H1 (cell line): ENCODE results near the gene FHL2. TPM values are rescaled to one million over a fixed set of nuclear protein-coding genes. Genes with fewer than 3 reads are reported as not detected.

ENCODE experiments used
- BCL11A ChIP-seq, 2 experiments: IDR thresholded peaks; one replicate each; pipeline ENCODE4 v1.6.1; 2011; ENCODE audit warnings: low read depth in 2 of 2, low read length in 2 of 2, mild to moderate bottlenecking in 2 of 2
- EP300 ChIP-seq, 2 experiments: IDR thresholded peaks; 1 replicate in 1 of 2; 2 replicates in 1 of 2; pipeline ENCODE4 v1.6.1; 2011 to 2012; ENCODE audit warnings: low read depth in 2 of 2, low read length in 2 of 2, mild to moderate bottlenecking in 2 of 2, borderline replicate concordance in 1 of 2, inconsistent platforms in 1 of 2, moderate library complexity in 1 of 2
- GTF2F1 ChIP-seq: IDR thresholded peaks from 2 replicates; pipeline ENCODE4 v1.6.1; 2012; ENCODE audit warnings: low read depth, low read length, improper control_type of control experiment, borderline replicate concordance
- PHF8 ChIP-seq: fragments of 200-600 bp; sonication (generic); conservative IDR thresholded peaks from 2 replicates; pipeline ENCODE4 v1.7.1; 2012; ENCODE audit warnings: low read depth, mild to moderate bottlenecking, inconsistent platforms, low read length, moderate library complexity
- RXRA ChIP-seq: IDR thresholded peaks from 2 replicates; pipeline ENCODE4 v1.6.1; 2011; ENCODE audit warnings: low read depth, mild to moderate bottlenecking, low read length, moderate library complexity; ENCODE audit not compliant: insufficient read depth
- SP4 ChIP-seq: IDR thresholded peaks from 2 replicates; pipeline ENCODE4 v1.6.1; 2012; ENCODE audit warnings: low read length, inconsistent platforms
- polyA plus RNA-seq, 7 experiments: library from polyadenylated mRNA; depleted of rRNA in 3 of 7; stranded (reverse) in 5 of 7; unstranded in 2 of 7; fragments of >200 nt in 5 of 7; fragments of 200-250 nt in 2 of 7; gene quantifications; 1 replicate in 5 of 7; 2 replicates in 1 of 7; 4 replicates in 1 of 7; pipeline versions ENCODE4 v1.2.1 to v1.2.3, GENCODE V29; 2011 to 2013; ENCODE audit warnings: missing spikeins in 2 of 7, mixed read lengths in 2 of 7
- total RNA-seq: library from RNA; stranded (reverse); fragmentation: NEBNext Ultra II Directional; extraction: Animal tissue kit (Norgen Biotek cat#: 25700); gene quantifications from 2 replicates; pipeline ENCODE4 v1.2.1, GENCODE V29; 2021
- TF ChIP-seq, protein P1 (sequence below): IDR thresholded peaks from 2 replicates; pipeline ENCODE4 v1.6.1; 2011; ENCODE audit warnings: low read length, improper control_type of control experiment

The FHL2 gene
- total and polyA plus RNA-seq, 2 of the 8 experiments (the other 6 are each of a cell fraction or from before 2014, with no cell fraction given), result 33.2 to 64.3 TPM

GRCh38 chr2:105438104-105438929, 39.5 kb upstream of the FHL2 start (continued):
- TF ChIP-seq, protein P1, sequence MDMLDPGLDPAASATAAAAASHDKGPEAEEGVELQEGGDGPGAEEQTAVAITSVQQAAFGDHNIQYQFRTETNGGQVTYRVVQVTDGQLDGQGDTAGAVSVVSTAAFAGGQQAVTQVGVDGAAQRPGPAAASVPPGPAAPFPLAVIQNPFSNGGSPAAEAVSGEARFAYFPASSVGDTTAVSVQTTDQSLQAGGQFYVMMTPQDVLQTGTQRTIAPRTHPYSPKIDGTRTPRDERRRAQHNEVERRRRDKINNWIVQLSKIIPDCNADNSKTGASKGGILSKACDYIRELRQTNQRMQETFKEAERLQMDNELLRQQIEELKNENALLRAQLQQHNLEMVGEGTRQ, result no peak
- TF ChIP-seq GTF2F1 (no peak), EP300 (IDR thresholded peaks at IDR 0.05; ENCODE audit: borderline replicate concordance in 1 of 2, low read depth in 2 of 2, low read length in 2 of 2) (no peak), BCL11A (IDR thresholded peaks at IDR 0.05; ENCODE audit: low read depth in 2 of 2, low read length in 2 of 2) (no peak), RXRA (no peak), PHF8 (no peak), SP4 (no peak)
